B cell (primary cell): ENCODE data around the gene ARMCX4.

Source experiments
- CTCF ChIP-seq: fragments of 200-600 bp; IDR thresholded peaks from one replicate; pipeline ENCODE4 v1.8.0; 2022; ENCODE audit warnings: antibody characterized with exemption, mild to moderate bottlenecking
- EZH2 ChIP-seq: IDR thresholded peaks from 2 replicates; pipeline ENCODE4 v1.6.1; 2012; ENCODE audit warnings: borderline replicate concordance, low read depth, mild to moderate bottlenecking, moderate library complexity, low read length; ENCODE audit not compliant: insufficient read depth, poor library complexity, severe bottlenecking

GRCh38 chrX:101482296-101482695 lies 3.0 kb upstream of the ARMCX4 start:
- TF ChIP-seq CTCF (no peak), EZH2 (no peak)
